Transverse colon (tissue), 4 donors: ENCODE results near the gene SEMA3F.

Source experiments
- CTCF ChIP-seq, 5 experiments: fragments of 200-600 bp in 3 of 5; fragments of 450-650 bp in 2 of 5; sonication (generic) in 3 of 5; IDR thresholded peaks; 1 replicate in 2 of 5; 2 replicates in 3 of 5; pipeline ENCODE4 v1.5.1; 2016 to 2017; ENCODE audit warnings: antibody characterized with exemption in 5 of 5, inconsistent platforms in 3 of 5, mild to moderate bottlenecking in 2 of 5, moderate library complexity in 1 of 5
- EP300 ChIP-seq: sonication (generic); formaldehyde crosslinking; IDR thresholded peaks from one replicate; pipeline ENCODE4 v1.6.1; 2017; ENCODE audit warnings: antibody characterized with exemption, low read depth
- POLR2AphosphoS5 ChIP-seq, 3 donors: sonication (generic); formaldehyde crosslinking; IDR thresholded peaks; one replicate each; pipeline ENCODE4 v1.6.1; 2016; ENCODE audit warnings: antibody characterized with exemption in 3 of 3

- TF ChIP-seq CTCF (IDR thresholded peaks at IDR 0.05) = peak in 1 of 5 experiments; percentile 11
- TF ChIP-seq POLR2AphosphoS5 (IDR thresholded peaks at IDR 0.05) = no peak
- no peak for TF ChIP-seq EP300
Observed at GRCh38 chr3:50154476-50154839, 666 bp upstream of the SEMA3F start.
